AG04450 (cell line): ENCODE measurements around the gene KCNE4. TPM values are rescaled to one million over a fixed set of nuclear protein-coding genes. Genes with fewer than 3 reads are reported as not detected.

Source experiments
- CTCF ChIA-PET: fragments of 300-600, 350-600 bp; formaldehyde crosslinking; extraction: SDS; loops from one replicate; lab custom pipeline; 2022; ENCODE audit warnings: antibody characterized with exemption, inconsistent platforms; lab: Charles Lee
- POLR2A ChIA-PET: fragments of 350-600 bp; formaldehyde crosslinking; extraction: SDS; loops from one replicate; lab custom pipeline; 2021; ENCODE audit warnings: antibody characterized with exemption, inconsistent platforms; lab: Yijun Ruan, JAX
- DNase-seq: peaks from one replicate; pipeline ENCODE4 v3.0.0-alpha.2; 2011; ENCODE audit warnings: low read depth, low spot score
- H3K27ac ChIP-seq: one replicate; pipeline ENCODE4 v1.5.1; 2012; ENCODE audit warnings: low read depth, low read length, control low read depth
- H3K27me3 ChIP-seq: one replicate; pipeline ENCODE4 v1.6.0; 2012; ENCODE audit warnings: low read length; ENCODE audit not compliant: control insufficient read depth, insufficient read depth
- H3K4me3 ChIP-seq: 2 replicates; pipeline ENCODE4 v1.5.1; 2011; ENCODE audit warnings: mild to moderate bottlenecking, low read depth, low read length, control low read depth
- H3K9me3 ChIP-seq: 2 replicates; pipeline ENCODE4 v1.5.1; 2012; ENCODE audit warnings: low read length; ENCODE audit not compliant: control insufficient read depth, insufficient read depth
- polyA plus RNA-seq: library from polyadenylated mRNA; depleted of rRNA; stranded (reverse); fragments of >200 nt; gene quantifications from 2 replicates; pipeline ENCODE4 v1.2.3, GENCODE V29; 2011
- TF ChIP-seq, protein P1 (sequence below): IDR thresholded peaks from 2 replicates; pipeline ENCODE4 v1.5.1; 2011; ENCODE audit warnings: low read depth, low read length, control low read depth, inconsistent platforms

Gene KCNE4
- polyA plus RNA-seq, 1 experiment = 12.5 TPM

DNA sequence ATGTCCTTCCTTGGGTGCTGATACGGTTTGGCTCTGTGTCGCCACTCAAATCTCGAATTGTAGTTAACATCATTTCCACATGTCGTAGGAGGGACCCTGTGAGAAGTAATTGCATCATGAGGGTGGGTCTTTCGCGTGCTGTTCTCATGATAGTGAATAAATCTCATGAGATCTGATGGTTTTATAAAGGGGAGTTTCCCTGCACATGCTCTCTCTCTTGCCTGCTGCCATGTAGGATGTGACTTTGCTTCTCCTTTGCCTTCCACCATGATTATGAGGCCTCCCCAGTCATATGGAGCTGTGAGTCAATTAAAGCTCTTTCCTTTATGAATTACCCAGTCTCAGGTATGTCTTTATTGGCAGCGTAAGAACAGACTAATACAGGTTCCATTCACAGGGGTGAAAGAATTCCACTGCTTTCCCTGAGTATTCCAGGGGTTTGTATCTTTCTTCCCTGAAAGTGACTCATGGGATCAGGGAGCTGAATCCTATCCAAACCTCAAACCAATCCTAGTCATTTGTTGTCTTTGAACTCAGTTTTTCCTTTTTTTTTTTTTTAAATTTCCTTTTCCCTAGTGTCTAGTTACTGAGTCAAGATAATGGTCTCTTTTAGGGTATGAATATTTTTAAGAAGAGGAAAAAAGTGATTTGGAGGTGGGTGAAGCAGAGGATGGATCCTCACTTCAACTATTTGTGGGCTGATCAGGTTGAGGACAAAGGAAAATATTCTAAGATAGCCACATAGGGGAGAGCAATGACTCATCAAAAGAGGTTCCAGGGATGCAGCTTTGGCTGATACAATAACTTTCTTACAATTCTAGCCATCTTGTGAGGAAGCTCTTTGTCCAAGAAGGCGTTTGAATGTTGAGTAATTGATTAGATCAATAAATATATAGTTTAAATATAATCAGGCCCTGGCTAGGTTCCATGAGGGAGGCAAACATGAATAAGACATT, 19.5 kb upstream of the KCNE4 start:
- ChIA-PET CTCF (no interaction called here), POLR2A (no interaction called here)

DNA sequence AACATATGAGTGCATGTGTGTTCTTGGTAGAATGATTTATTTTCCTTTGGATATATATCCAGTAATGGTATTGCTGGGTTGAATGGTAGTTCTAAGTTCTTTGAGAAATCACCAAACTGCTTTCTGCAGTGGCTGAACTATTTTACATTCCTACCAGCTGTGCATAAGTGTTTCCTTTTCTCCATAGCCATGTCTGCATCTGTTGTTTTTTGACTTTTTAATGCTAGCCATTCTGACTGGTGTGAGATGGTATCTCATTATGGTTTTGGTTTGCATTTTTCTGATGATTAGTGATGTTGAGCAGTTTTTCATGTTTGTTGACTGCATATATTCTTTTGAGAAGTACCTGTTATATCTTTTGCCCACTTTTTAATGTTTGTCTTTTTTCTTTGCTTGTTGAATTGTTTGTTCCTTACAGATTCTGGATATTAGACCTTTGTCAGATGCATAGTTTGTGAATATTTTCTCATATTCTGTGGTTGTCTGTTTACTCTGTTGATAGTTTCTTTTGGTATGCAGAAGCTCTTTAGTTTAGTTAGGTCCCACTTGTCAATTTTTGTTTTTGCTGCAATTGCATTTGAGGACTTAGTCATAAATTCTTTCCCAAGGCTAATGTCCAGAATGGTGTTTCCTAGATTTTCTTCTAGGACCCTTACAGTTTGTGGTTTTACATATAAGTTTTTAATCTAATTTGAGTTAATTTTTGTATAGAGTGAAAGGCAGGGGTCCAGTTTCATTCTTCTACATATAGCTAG, 17.6 kb upstream of the KCNE4 start:
- no peak overlapping the region for H3K4me3 ChIP-seq
- POLR2A ChIA-PET = no interaction called here
- no peak for DNase-seq
- CTCF ChIA-PET = no interaction called here
- no peak overlapping the region for H3K27ac ChIP-seq
- H3K9me3 ChIP-seq = peaks cover 11% of the 10 kb centered on the region; the same call in 1 of the 2 replicates
- no peaks in the 10 kb centered on the region for H3K27me3 ChIP-seq
- TF ChIP-seq, protein P1, sequence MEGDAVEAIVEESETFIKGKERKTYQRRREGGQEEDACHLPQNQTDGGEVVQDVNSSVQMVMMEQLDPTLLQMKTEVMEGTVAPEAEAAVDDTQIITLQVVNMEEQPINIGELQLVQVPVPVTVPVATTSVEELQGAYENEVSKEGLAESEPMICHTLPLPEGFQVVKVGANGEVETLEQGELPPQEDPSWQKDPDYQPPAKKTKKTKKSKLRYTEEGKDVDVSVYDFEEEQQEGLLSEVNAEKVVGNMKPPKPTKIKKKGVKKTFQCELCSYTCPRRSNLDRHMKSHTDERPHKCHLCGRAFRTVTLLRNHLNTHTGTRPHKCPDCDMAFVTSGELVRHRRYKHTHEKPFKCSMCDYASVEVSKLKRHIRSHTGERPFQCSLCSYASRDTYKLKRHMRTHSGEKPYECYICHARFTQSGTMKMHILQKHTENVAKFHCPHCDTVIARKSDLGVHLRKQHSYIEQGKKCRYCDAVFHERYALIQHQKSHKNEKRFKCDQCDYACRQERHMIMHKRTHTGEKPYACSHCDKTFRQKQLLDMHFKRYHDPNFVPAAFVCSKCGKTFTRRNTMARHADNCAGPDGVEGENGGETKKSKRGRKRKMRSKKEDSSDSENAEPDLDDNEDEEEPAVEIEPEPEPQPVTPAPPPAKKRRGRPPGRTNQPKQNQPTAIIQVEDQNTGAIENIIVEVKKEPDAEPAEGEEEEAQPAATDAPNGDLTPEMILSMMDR = no peak

More for the DNA sequence above, 19.5 kb upstream of the KCNE4 start:
- TF ChIP-seq, protein P1 = no peak
- DNase-seq = no peak
- H3K27ac ChIP-seq = no peak overlapping the region
- H3K9me3 ChIP-seq = peaks cover 11% of the 10 kb centered on the region; the same call in 1 of the 2 replicates
- no peak overlapping the region for H3K4me3 ChIP-seq
- no peaks in the 10 kb centered on the region for H3K27me3 ChIP-seq

DNA sequence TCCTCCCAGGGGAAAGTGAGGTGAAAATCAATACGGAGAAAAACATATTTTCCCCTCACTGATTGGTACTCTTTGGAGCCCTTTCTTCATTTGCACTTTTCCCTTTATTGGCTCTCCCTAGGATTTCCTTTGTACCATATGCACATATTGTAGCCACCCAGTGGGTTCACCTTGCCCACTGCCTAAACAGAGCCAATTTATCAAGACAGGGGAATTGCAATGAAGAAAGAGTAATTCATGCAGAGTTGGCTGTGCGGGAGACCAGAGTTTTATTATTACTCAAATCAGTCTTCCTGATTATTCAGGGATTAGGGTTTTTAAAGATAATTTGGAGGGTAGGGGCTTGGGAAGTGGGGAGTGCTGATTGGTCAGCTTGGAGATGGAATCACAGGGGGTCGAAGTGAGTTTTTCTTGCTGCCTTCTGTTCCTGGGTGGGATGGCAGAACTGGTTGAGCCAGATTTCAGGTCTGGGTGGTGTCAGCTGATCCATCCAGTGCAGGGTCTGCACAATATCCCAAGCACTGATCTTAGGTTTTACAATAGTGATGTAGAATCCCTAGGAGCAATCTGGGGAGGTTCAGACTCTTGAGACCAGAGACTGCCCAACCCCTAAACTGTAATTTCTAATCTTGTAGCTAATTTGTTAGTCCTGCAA, 15.1 kb upstream of the KCNE4 start:
- Histone ChIP-seq H3K9me3 (peaks cover 11% of the 10 kb centered on the region; the same call in 1 of the 2 replicates), H3K27ac (no peak overlapping the region), H3K27me3 (no peaks in the 10 kb centered on the region), H3K4me3 (no peak overlapping the region)
- TF ChIP-seq, protein P1 = no peak
- ChIA-PET POLR2A (no interaction called here), CTCF (no interaction called here)
- no peak for DNase-seq

DNA sequence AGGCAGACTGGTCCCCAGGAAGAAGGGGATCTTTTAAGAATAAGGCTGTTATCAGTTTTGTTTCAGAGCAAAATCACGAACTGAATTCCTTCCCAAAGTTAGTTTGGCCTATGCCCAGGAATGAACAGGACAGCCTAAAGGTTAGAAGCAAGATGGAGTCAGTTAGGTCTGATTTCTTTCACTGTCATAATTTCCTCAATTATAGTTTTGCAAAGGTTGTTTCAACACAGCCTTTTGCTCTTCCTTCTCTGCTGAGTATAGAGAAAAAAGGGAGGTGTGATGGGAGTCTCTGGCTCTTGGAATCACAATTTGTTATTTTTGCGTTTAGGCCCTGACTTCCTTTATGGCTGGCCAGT, 14.6 kb upstream of the KCNE4 start:
- H3K27me3 ChIP-seq = no peaks in the 10 kb centered on the region
- DNase-seq = no peak
- POLR2A ChIA-PET = no interaction called here
- TF ChIP-seq, protein P1 = no peak
- peaks cover 6% of the 10 kb centered on the region; the same call in 1 of the 2 replicates for H3K9me3 ChIP-seq
- CTCF ChIA-PET = no interaction called here
- H3K27ac ChIP-seq = no peak overlapping the region
- H3K4me3 ChIP-seq = no peak overlapping the region
